GDM1 (cell line): ENCODE data around the gene FAIM2.

ENCODE experiments used
- DNase-seq: peaks from one replicate; lab custom pipeline; 2025; lab: John Stamatoyannopoulos, UW

Gene FAIM2

DNA sequence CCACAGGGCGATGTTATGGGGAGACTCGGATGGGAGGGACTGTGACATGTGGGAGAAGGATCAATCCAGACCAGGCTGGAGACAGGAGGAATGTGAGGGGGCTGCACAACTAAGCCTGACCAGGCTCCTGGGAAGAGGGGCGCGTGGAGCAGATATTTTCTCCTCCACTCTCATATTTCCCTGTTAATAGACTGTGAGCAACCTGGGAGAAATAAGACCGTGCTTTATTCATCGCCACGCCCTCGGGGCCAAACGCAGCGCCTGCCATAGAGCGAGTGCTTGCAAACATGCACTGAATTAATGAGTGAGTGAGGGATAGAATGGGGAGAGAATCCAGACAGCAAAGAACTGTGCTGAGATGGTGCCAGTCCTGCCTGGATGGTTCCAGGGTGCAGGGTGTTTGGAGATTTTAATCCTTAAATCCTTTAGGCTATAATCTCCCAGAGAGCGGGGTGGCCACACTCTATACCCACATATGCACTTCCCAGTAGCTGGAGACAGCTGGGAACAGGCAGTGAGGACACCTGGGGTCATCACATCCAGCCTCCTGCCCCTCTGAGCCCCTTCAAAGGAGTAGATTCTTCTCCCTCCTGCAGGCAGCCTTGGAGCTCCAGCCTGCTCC, 13.6 kb upstream of the FAIM2 start:
- DNase-seq, result no peak

DNA sequence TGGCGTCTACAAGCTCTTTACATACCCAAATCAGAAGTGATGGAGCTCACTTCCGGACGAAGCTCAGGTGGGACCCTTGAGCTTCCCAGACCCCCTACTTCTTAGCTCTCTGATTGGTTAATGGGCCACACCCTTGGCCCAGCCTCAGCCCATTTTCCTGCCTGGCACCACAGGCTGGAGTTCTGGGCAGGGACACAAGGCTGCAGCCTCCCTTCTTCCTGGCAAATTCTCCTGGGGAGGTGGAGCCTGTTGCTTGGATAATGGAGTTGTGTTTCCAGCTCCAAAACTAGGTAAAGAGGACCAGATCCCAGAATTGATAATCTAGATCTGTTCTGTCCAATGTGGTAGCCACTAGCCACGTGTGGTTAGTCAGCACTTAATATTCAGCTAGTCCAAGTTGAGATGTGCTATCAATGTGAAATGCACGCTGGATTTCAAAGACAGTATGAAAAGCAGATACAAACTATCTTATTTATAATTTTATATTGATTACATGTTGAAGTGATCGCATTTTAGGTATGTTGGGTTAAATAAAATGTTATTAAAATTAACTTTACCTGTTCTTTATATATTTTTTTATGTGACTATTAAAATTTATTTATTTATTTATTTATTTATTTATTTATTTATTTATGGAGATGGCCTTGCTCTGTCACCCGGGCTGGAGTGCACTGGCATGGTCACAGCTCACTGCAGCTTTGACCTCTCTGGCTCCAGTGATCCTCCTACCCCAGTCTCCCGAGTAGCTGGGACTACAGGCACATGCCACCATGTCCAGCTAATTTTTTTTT, 12.6 kb upstream of the FAIM2 start:
- no peak for DNase-seq

DNA sequence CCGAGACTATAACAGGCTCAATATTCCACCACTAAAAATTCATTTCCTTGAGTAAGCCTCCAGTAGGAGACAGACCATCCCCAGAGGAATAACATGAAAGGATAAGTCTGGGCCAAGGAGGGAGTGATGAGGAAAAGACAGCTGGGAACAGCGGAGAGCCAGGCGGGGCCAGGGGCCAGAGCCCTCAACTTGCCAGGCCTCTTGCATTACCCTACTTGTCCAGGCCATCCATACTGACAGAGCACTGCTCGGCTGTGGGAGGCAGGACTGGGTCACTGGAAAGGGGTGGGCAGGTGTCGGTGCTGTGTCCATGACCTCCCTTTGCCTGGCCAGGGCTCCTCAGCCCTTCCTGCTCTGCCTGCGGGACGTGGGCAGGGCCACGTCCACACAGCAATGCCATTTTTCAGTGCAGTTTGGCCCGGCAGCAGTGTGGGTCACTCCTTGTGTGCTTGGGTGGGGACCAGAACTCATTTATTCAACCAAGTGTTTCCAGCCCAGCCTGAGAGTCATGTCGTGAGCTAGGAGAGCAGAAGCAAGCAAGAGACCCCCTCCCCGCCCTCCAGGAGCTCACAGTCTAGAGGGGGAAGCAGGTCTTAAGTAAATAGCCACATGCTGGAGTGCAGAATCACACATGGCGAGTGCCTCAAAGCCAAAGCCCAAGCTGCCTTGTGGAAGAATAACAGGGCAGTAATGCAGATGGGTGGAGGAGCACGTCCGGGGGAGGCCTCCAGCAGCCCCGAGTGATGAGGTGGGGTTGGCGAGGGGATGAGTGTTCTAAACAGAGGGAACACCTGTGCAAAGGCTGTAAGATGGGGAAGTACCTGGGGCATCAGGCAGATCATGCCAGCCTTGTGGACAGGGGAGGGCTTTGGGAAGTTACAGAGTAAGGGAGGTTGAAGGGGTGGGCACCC, 8.9 kb upstream of the FAIM2 start:
- no peak for DNase-seq

DNA sequence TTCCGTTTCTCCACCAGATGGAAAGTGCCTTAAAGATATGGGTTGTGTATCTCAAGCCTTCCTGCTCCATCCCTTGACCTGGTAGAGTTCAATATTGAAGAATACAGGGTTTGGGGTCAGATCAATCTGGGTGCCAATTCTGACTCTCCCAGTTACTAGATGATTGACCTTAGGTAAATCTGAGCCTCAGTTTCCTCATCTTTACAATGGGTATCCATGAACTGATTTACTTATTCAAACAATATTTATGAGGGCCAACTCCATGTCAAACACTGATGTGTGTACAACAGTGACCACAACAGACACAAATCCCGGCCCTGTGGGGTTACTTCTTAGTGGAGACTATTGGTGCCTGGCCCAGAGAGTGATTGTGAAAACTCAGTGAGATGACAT, 7.5 kb upstream of the FAIM2 start:
- no peak for DNase-seq

DNA sequence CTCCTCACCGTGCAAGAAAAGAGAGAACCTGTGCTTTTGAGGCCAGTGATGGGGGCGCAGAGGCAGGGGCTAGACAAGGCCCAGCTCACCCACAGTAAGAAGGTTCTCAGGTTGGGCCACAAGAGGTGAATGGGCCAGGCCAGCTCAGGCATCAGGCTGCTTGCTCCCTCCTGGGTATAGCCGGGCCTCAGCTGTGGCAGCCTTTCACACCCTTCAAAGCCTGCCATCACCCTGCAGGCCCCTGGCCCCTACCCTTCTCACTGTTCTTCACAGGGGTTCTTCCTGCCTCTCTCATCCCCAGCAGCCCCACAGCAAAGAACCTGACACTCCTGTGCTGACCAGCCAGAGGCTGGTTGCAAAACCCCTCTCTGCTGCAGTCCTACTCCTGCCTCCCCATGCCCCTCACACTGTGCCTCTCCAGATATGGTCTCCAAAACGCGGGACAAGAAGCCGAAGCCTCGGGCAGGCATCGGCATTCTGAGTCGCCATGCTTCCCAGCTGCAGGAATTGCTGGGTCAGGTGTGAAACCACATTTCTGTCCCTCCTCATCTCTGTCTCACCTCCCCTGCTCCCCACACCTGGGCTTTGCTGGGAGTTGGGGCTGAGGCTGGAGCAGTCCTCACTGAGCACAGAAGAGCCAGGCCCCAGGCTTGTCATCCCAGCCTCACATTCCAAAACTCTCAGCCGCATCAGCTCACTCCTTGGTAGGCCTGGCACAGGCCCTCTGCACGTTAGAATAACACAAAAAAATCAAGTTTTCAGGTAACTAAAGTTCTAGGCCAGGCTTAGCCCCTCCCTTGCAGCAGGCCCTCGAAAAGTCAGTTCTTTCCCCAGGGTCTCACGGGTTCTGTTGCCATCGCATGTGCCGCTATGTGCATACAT, 6.9 kb upstream of the FAIM2 start:
- no peak for DNase-seq

DNA sequence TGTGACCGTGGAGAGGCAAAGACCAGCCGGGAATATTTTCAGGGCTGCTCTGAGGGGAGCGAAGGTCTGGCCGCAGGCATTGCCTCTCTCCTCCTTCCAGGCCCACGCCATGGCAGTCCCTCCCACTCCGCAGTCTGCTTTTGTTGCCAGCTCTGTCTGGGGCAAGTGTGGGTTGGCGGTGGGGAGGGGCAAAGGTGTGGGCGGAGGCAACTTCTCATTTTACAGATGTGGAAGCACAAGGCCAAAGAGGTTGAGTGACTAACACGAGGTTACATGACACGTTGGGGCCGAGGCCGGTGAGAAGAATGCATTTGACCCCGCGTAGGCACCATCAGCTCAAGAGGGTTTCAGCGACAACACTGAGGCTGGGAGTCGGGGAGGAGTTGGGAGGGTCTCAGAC, 6.1 kb upstream of the FAIM2 start:
- DNase-seq, result no peak

DNA sequence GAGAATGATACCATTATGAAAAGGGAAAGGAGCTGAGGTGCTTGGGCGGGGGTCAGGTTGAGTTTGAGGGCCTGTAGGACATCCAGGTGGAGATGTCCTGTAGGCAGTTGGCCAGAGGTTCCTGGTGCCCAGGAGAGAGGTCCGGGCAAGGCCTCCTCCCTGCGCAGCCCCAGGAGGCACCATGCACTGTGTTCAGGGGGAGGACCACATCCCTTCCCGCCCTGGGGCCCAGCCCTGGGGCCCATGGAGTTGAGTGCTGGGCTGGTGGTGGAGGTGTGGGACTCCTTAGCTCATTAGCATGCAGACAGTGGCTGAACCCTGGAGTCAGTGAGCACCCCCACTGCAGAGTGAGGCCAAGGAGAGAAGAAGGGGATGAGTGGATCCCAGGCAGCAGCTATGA, 5.7 kb upstream of the FAIM2 start:
- DNase-seq, result no peak

DNA sequence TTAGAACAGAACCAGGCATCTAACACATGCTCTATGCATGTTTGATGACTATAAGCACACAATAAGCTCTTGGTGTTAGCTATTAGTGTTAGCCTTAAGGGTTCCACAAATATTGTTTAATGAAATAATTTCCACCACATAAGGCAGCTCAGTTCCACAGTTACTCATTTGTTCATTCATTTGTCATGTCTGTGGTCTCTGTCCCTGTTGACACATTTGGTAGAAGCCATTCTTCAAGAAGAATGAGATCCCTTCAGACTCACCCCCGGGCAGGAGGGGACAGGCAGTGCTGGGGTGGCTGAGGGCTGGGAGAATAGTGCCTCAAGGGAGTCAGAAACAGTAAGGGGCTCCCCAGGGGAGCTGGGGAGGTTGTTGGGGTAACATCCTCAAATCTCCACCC, 3.7 kb upstream of the FAIM2 start:
- DNase-seq, result no peak

DNA sequence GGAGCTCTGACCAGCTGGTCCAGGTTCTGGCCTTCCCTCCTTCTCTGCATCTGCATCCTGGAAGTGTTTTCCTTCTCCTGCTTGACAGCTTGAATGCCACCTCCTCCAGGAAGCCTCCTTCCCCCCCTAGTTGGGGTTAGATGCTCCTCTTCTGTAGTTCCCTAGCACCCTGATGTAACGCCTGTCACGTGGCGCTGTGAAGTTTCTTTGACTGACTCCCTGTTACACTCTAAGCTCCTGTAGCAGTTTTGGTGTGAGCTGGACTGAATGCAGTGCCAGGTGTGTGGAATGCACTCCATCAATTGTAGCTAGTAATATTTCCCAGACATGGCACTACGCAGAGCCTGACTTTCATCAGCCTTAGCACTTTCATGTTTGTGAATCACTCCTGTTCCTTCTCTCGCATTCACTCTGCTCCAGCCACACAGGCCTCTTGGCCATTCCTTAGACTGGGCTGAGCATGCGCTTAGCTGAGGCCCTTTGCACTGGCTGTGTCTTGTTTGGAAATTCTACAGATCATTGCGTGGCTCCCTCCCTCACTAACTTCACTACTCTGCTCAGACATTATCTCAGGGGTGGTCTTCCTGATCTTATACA, 2.1 kb upstream of the FAIM2 start:
- DNase-seq, result no peak

DNA sequence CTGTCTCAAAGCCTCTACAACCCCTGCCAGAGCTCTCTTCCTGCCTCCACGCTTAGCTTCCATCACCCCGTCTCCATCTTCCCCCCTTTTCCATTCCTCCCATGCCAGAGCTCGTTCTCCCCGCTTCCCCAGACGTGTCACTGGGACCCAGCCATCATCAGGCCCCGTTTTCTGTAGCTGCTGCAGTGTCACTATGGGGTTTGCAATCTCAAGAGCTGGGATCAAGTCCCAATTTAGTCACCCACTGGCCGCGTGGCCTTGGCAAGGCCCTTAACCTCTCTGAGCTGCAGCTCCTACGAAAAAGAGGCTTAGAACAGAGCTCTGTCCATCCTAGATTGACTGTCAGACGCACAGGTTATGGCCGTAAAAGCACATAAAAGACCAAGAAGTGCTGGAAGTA, 901 bp upstream of the FAIM2 start:
- no peak for DNase-seq

DNA sequence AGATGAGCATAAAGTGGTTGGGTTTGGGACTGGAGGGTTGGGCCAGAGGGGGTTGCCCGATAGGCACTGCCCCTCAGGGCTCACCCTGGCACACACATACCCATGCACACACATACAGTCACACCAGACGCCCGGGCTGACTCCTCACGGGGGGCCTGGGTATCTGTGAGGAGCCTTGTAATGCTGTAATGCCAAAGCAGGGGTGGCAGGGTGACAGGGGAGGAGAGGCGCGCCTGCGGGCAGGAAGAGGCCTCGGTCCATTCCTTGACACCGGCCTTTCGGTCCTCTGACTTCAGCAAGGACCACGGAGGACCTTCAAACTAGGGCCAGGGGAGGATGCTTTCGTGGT, 375 bp downstream of the FAIM2 start:
- DNase-seq, result no peak

DNA sequence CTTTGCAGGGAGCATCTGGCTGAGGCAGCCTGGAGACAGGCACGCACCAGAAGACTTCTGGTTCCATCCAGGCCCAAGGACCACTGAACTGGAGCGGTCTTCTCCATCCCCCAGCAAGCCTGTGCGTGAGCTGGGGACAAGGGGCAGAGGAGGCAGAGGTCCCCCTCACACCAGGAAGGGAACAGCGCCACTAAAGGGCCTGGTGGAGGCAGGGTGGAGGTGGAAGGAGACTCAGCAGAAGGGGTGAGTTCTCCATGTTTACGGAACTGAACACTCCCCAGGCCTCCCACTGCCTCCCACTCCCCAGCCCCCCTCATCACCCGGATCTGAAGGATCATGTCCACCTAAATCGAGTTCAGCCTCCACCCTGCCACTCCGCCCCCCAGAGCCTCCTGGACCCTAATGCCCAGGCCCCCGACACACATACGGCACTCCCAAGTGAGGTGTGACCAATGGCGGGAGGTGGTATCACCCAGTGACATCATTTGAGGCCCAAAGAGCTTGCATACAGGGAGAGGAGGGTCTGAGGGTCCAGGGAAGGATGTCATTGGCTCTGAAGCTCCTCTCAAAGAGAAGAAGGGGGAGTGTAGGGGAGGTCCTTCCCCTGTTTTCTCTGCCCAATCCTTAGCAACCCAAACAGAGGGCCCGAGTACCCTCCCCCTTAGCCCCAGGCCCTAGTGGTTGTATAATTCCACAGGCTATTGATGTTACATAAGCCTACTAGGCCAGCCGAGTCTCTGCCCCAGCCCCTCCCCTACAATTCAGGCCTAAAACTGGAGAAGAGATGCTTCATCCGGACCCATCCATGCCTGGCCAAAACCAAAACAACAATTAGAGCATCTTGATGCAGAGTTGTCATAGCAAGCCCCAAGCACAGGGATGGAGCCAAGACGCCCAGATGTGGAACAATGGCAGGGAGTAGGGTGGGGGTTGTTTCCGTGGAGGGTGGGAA, 1.0 kb downstream of the FAIM2 start:
- DNase-seq, result no peak

DNA sequence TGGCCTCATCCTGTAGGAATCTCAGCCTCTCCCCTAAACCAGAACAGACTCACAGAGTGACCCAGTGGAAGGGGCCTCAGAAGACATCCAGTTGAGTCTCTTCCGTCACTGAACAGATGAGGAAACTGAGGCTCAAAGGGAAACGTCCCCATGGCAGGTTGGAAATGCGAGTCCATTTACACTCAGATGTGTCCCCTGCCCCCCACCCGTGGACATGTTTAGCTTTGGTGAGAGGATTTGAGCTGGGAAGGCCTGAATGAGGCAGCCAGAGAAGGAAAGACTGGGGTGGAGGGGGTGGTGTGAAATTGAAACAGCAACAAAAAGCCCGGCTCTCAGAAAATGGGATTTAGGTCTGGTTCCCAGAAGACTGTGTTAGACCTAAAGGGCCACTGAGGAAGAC, 1.7 kb downstream of the FAIM2 start:
- DNase-seq, result no peak

DNA sequence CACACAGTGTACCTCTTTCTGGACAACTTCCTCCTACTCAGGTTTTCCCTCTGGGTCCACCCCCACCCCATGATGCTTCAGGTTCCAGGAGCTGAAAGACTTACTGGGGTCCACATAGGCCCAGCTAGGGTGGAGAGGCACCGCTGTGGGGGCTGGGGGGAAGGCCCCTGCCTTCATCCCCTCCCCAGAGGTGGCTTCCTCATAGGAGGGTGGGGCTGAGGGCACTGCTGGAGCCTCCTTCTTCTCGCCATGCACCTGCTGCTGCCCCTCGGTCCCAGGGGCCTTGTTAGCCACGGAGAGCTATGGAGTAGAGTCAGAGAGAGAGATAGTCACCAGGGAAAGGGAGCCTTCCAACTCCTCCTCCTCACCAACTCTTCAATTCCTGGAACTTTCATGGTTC, 2.7 kb downstream of the FAIM2 start:
- no peak for DNase-seq

DNA sequence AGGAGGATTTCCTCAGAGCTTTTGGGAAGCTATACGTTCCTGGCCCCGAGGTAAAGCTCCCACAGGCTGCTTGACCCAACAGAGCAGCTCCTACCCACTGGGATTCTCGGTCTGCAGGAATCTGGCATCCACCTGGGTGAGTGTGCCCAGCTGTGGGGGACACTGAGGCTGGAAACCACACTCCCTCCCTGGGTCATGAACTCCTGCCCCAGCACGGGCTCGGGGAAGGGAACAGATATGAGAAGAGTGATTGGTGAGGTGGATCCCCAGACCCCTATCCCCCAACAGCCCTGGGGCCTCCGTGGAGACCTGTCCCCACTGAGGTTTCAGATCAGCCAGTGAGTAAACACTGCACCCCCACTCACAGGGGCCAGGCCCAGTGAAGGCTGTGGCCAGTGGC, 3.3 kb downstream of the FAIM2 start:
- no peak for DNase-seq

DNA sequence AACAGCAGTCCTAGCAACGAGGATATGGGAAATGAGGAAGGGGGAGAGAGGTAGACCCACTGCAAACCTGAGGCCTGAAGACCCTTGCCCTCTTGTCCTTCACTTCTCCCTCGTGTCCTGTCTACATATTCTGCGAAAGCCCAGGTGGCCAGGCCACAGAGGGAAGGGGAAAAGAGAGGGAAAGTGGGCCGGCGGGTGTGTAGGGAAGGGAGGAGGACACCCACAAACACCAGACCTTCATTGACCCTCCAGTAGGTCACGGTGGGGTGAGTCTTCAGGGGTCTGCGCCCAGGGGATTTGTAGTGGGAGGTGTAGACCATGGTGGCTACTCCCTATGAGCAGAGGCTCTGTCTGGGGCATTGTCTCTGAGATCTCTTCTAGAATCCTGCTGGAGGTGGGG, 3.8 kb downstream of the FAIM2 start:
- no peak for DNase-seq

DNA sequence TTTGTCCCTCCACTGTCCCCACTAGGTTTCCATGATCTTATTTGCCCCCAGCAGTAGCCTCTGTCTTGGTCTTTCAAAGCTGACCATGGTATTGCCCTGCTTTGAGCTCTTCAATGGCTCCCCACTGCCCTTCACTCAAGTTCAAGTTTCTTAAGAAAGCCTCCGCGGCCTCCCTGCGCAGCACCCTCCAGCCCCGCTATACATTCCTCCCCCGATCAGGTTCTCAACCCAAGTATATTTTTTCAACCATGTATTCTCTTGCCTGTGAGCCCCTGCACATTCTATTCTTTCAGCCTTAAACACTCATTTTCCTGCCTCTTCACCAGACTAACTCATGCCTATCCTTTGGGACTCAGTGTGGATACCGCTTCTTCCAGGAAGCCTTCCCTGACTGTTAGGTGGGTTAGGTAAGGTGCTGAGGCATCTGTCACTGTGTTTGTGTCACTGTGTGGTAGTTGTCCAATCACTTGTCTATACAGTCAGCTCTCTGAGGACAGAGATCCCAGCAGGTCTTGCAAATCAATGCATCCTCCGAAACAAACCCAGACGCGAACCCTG, 4.3 kb downstream of the FAIM2 start:
- no peak for DNase-seq

DNA sequence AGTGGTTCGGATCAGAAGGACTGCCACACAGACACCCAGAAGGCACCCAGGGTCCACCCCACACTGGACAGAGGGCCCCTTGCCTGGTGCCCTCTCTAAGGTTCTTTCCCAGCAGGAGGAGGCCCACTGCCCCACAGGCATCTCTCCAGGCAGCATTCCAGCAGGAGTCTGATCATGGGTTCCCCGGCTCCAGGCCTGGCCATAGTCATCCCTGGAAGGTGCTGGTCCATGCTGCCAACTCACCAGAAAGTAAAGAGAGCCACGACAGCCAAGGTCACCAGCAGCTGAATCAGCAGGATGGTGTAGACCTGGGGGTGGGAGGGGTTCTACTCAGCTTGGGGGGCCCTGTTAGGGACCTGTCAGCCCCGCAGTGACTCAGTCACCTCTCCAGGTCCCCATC, 6.4 kb downstream of the FAIM2 start:
- DNase-seq, result no peak

DNA sequence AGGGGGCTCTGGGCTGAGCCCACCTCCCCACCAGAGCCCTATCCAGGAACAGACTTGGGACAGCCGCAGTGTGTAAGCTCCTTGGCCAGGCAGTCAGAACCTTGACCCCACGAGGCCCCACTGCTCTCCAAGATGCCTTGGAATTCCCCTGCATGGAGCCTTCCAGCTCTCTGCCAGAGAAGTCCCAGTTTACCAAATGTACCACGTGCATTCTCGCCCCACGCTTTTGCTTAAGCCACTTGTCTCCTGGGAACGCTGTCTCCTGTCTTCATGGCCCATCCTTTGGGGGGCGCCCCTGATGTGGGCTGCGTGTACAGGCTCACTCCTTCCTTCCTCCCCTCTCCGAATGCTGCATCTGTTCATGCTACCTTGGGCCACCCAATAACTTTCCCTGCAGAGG, 7.9 kb downstream of the FAIM2 start:
- DNase-seq, result no peak

DNA sequence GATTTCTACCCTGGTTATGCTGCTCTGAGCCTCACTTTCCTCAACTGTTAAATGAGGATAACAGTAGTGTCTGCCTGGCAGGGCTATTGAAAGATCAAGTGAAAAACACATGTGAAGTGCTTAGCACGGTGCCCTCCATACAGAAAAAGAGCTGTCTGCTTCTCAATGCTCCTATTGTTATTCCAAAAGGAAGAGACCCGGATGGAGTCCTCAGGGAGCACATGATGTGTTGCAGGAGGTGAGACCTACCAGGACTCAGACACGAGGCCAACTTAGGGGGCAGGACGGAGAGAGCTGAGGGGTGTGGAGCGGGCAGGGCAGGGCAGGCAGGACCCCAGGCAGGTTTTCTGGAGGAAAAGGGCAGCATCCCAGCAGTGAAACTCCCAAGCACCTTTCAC, 8.9 kb downstream of the FAIM2 start:
- DNase-seq, result no peak
